CD4-positive, alpha-beta T cell treated with Interleukin-21 for 1 hour (primary cell): ENCODE measurements around the gene CTRB1.
"Not testable (repeated sequence)": the region's sequence is repeated elsewhere in the genome, so short reads cannot be mapped to it uniquely, and the experiment has no call there.

ENCODE experiments used
- DNase-seq: peaks from one replicate; pipeline ENCODE4 v3.0.0-alpha.2; 2020

The CTRB1 gene

DNA sequence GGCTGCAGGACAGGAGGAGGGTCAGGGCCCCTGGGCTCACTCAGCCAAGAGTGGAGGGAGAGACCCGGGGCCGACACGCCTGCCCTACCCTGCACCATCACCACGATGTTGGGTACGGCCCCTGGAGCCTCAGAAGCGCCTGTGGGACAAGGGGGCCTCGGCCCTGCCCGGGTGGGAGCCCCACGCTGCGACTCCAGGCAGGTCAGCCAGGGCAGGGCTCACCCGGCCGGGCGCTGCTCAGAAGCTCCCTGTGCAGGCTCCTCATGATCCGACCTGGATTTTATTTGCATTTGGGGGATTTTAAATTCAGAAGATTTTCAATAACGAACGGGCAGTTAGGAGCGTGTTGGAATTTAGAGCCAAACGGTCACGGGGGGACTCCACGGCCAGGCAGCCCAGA is 13.9 kb upstream of the CTRB1 start:
- not testable (repeated sequence) for DNase-seq

DNA sequence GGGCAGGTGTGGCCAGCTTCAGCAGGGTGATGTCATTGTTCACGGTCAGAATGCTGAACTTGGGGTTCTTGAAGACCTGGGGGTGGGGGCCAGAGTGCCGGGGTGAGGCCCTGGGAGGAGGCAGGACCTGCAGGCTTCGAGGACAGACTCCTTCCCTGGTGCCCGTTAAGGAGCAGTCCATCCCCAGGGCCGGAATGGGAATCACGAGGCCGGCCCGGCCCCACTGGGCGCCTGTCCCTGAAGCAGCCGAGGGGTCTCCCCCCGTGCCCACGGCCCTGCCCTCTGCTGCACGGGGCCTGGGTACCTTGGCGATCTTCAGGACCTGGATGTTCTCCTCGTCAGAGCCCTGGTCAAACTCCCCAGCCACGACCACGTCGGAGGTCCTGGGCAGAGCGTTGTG is 13.3 kb upstream of the CTRB1 start:
- DNase-seq, result not testable (repeated sequence)

DNA sequence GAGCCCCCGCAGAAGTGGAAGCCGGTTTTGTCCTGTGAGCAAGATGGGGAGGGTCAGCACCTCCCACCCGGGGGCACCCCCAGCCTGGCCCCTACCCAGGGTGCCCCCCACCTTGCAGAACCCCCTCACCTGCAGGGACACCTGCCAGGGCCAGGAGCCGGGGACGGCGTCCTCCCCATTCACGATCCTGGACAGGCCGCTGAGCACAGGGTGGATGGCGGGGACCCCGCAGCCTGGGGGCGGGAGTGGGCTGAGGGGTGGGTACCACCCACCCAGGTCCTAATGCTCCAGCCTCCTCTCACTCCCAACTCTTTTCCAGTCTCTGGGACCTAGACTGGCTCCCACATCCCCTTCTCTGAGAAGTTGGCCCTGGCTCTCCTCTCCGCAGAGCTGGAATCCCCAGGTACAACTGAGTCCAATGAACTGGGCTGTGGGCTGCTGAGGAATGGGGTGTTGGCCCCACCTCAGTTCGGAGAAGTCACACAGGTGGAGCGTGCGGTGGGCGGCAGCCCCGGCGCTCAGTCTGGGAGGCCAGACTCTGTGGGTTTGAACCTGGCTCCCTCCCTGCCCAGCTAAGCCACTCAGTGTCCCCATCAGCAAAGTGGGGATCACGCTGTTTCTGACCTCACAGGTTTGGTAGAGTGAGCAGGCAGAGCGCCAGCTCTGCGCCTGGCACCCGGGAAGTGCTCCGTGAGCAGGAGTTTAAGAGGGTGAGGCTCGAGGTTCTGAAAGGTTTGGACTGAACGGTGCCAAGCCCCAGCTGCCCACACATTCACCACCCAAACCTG is 12.6 kb upstream of the CTRB1 start:
- DNase-seq, result not testable (repeated sequence)

DNA sequence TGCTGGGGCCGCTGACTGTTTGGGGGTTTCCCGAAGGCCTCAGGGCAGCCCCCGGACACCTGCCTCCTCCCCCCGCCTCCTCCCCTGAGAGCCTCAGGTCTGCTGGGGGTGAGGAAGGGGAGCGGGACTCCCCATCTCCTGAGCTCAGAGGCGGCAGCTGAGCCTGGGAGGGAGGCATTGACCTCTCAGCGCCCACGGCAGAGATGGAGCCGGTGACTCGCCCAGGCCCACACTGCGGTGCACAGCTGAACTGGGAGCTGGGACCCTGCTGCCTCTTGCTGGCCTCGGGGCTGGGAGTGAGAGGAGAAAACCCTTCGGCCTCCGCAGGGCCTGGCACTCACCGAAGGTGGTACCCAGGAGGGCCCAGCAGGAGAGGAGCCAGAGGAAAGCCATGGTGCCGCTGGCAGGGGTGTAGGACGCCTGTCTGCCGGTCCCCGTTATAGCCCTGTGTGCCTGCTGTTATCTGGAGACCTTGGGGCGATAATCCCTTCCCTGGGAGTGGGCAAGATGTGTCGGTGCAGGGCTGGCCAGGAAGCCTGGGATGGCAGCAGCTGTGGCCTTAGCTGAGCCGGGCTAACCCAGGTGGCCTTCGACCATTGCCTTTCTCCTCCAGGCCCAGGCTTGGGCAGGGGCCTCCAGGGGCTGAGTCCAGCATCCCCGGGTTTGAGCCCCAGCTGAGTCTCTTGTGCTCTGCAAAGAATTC is 11.9 kb upstream of the CTRB1 start, which contains the start of gene CTRB2:
TSS of gene CTRB2 (minus strand) at position 413 of the 703 bp plus-strand sequence. CDS start at position 393, 20 bp downstream.
- no peak for DNase-seq

DNA sequence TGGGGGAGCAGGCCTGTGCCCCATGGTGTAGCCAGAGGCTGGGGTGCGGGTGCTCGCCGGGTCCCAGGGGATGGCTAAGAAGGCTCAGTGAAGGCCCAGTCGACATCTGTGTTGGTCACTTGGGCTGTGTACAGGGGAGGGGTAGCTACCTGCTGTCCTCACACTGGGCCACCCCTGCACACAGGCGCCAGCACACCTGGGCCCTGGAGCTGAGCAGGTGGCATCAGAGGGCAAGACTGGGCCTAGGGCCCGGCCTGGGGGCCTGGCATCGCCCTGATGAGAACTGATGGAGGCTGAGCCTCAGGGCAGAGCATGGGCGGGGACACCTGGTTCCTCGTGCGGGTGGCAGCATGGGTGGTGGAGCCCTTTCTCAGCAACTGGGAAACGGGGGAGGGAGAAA is 11.0 kb upstream of the CTRB1 start:
- DNase-seq, result no peak

DNA sequence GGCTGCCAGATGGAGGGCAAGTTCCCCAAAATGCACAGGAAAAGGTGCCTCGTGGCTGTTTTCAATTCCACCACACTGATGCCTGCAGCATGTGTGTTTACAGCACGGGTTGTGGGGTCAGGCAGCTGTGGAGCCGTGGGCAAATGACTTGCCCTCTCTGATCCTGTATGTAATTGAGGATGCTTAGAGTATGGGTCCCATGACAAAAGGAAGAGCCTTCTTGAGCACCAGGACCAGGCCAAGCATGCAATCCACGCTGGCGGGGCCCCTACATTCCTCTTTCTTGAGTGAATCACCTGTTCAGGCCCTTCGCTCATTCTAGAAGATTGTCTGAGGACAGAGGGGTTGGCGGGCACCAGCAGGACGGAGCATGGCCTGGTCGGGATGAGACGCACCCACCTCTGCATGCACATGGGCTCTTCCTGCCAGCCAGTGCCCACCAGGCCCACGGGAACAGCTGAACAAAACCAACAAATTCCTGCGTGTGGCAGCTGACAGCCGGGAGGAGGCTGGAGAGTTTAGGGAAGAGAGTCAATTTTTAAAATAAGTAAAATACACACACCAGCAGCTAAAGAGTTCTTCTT is 10.5 kb upstream of the CTRB1 start:
- no peak for DNase-seq

DNA sequence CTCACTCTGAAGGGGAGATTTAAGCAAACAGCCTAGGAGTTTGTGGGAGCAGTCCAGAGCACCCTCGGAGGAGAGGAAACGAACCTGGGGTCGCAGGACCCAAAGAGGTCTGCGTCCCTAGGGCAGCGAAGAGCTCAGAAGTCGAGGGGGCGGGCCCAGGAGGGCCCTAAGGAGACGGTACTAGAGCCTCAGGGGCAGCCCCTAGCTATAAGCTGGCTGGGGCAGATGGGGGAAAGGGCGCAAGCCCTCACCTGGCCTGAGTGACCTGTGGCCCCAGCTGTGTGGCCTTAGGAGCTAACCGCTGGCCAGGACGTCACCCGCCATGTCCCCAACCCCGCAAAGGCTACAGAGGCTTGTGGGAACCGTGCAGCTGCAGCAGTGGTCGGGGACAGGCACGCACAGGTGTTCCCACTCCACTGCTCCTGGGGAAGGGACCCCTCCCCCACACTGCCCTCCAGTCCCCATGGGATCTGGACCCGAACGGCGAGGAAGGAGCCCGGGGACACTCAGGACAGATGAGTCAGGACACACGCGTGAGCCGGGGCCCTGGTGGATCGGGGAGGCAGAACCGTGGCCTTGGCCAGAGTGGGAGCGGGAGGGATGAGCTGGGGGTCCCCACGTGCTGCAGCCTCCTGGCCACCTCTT is 9.8 kb upstream of the CTRB1 start:
- no peak for DNase-seq

DNA sequence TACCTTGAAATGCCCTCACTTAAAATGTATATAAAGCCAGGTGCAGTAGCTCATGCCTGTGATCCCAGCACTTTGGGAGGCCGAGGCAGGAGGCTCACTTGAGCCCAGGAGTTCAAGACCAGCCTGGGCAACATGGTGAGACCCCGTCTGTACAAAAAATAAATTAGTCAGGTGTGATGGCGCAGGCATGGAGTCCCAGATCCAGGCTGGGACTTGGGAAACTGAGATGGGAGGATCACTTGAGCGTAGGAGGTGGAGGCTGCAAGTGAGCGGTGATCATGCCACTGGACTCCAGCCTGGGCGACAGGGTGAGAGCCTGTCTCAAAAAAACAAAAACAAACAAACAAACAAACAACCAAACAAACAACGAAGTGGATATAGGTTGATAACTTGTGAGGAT is 9.3 kb upstream of the CTRB1 start:
- DNase-seq, result not testable (repeated sequence)

DNA sequence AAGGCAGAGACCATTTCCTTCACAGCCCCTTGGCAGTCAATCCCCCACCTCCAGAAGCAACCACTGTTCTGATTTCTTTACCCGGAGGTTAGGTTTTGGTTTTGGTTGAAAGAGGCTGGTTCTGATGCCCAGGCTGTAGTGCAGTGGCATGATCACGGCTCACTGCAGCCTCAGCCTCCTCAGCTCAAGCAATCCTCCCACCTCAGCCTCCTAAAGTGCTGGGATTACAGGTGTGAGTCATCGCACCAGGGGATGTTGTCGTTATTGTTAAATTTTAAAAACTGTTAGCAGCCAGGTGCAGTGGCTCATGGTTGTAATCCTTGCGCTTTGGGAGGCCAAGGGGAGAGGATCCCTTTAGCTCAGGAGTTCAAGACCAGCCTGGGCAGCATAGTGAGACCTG is 8.8 kb upstream of the CTRB1 start:
- DNase-seq, result no peak

DNA sequence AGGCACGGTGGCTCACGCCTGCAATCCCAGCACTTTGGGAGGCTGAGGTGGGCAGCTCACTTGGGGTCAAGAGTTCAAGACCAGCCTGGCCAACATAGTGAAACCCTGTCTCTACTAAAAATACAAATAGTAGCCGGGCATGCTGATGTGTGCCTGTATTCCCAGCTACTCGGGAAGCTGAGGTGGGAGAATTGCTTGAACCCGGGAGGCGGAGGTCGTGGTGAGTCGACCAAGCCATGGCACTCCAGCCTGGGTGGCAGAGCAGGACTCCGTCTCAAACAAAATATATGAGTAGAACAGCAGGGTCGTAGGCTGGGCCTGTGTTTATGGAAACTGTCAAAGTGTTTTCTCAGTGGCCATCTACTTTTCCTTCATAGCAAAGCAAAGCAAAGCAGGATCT is 7.5 kb upstream of the CTRB1 start:
- DNase-seq, result not testable (repeated sequence)

DNA sequence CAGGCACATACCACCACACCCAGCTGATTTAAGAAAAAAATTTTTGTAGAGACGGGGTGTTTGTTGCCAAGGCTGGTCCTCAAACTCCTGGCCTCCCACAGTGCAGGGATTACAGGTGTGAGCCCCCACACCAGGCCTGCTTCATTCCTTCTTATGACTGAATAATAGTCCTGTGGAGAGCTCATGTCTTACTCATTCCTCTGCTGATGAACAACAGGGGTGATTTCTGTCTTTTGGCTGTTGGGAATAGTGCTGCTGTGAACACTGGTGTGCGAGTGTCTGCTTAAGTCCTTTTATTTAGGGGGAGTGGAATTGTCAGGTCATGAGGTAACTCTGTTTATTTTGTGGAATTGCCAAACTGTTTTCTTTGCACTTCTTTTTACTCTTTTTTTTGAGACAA is 2.7 kb upstream of the CTRB1 start:
- no peak for DNase-seq

DNA sequence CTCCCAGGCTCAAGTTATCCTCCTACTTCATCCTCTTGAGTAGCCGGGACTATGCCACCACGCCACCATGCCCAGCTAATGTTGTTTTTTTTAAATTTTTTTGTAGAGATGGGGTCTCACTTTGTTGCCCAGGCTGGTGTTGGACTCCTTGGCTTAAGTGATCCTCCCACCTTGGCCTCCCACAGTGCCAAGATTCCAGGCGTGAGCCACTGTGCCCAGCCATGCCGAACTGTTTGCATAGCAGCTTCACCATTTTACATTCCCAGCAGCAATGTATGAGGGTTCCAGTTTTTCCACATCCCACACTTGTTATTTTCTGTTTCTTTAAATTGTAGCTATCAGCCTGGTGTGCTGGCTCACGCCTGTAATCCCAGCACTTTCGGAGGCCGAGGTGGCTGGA is 2.2 kb upstream of the CTRB1 start:
- DNase-seq, result no peak

DNA sequence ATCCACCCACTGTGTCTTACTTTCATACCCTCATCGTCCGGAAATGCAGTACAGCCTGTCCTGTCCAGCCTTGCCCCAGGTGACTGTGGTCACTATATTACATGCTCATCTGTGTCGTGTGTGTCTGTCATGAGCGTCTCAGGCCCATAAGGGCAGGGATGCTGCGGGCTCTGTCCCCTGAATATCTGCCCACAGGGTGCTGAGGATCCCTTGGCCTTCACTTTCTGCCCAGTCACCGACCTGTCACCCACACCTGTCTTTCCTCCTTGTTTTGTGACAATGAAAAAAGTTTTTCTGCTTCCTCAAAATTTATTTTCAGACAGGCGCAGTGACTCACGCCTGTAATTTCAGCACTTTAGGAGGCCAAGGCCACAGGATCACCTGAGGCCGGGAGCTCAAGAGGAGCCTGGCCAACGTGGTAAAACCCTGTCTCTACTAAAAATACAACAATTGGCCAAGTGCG is 1.4 kb upstream of the CTRB1 start:
- no peak for DNase-seq

DNA sequence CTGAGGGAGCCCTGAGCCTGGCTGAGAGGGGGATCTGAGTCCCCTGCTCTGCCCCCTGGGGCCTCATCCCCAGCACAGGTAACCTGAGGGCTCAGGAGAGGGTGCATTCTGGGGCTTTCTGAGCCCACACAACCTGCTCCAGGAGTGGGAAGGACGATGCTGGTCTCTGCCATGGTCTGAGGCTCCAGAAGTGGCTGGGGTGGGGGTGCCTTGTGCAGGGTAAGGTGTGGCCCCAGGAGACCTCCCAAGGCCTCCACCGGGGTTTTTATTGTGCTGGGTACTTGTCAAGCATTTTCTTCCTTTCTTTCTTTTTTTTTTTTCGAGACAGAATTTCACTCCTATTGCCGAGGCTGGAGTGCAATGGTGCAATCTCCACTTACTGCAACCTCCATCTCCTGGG is 300 bp downstream of the CTRB1 start:
- no peak for DNase-seq

DNA sequence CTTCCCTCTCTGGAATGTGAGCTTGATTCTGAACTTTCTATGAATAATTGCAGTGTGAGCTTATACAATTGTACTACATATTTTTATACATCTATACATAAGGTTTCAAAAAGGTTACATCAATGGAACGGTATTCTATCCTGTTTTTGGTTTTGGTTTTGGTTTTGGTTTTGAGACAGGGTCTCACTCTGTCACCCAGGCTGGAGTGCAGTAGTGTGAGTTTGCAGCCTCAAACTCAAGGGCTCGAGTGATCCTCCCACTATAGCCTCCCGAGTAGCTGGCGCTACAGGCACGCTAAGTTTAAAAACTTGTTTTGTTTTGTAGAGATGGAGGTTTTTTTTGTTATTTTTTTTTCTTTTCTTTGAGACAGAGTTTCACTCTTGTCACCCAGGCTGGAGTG is 1.1 kb downstream of the CTRB1 start:
- peak; percentile 30 for DNase-seq

DNA sequence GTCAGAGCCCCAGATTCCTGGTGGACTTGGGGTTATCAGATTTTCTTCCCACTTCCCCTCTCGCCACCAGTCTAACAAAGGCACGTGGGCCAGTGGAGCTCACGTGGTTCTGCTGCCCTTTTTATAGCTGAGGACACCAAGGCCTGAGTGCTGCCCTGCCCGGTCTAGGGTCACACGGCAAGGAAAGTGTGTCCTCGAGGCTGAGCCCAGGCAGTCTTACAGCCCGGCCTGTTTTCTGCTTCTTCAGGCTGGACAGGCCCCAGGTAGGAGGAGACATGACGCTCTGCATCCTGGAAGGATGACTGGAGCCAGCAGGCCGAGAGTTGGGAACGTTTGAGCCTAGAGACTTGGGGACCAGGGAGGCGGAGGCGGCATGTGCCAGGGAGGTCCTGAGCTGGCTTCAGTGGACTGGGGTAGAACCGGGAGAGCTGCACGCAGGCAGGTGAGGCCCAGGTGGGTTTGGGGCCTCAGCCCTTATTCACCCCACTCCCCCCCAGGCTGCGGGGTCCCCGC is 3.5 kb downstream of the CTRB1 start:
- DNase-seq, result no peak

DNA sequence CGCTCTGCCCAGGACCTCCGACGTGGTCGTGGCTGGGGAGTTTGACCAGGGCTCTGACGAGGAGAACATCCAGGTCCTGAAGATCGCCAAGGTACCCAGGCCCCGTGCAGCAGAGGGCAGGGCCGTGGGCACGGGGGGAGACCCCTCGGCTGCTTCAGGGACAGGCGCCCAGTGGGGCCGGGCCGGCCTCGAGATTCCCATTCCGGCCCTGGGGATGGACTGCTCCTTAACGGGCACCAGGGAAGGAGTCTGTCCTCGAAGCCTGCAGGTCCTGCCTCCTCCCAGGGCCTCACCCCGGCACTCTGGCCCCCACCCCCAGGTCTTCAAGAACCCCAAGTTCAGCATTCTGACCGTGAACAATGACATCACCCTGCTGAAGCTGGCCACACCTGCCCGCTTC is 4.3 kb downstream of the CTRB1 start:
- DNase-seq, result not testable (repeated sequence)

DNA sequence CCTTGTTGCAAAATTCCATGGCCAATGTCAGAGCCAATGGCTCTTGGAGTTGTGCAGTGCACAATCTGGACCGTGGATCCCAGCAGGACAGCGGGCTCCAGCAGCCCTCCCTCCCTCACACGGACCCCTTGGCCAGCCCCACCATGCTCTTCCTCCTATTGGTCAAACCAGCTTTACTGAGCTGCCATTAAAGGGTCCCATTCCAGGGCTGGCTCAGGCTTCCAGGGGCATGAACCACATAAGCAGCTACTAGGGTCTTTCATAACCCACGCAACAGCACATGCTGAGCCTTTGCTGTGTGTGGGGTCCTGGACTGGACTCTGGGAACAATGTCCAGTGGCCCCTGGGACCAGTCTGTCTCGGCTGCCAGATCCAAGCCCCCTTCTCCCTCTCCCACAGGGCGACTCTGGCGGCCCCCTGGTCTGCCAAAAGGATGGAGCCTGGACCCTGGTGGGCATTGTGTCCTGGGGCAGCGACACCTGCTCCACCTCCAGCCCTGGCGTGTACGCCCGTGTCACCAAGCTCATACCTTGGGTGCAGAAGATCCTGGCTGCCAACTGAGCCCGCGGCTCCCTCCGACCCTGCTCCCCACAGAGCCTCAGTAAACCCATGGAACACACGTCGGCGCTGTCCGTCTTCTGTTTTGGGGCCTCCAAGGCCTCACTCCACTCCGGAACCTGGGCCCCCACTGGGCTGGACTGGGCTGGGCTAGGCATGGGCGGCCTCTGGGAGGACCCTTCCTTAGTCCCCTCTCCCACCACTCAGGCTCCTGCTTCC is 5.7 kb downstream of the CTRB1 start:
- no peak for DNase-seq

DNA sequence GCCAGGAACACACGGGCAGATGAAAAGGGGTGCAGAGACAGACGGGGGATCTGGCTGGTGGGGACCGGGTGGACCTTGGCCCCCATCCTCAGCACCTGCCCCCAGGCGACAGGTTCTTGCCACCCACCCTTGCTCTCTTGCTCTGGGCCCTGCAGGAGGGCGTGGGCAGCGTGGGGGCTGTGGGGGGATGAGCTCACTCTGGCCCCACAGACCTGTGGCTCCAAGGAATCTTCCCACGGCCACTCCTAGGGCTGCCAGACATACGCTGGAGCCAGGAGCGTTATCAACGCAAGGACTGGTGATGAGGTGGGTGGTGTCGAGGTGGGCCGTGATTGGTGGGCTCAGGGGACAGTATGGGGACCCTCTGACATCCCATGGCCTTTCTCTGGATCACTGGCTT is 6.3 kb downstream of the CTRB1 start:
- no peak for DNase-seq

DNA sequence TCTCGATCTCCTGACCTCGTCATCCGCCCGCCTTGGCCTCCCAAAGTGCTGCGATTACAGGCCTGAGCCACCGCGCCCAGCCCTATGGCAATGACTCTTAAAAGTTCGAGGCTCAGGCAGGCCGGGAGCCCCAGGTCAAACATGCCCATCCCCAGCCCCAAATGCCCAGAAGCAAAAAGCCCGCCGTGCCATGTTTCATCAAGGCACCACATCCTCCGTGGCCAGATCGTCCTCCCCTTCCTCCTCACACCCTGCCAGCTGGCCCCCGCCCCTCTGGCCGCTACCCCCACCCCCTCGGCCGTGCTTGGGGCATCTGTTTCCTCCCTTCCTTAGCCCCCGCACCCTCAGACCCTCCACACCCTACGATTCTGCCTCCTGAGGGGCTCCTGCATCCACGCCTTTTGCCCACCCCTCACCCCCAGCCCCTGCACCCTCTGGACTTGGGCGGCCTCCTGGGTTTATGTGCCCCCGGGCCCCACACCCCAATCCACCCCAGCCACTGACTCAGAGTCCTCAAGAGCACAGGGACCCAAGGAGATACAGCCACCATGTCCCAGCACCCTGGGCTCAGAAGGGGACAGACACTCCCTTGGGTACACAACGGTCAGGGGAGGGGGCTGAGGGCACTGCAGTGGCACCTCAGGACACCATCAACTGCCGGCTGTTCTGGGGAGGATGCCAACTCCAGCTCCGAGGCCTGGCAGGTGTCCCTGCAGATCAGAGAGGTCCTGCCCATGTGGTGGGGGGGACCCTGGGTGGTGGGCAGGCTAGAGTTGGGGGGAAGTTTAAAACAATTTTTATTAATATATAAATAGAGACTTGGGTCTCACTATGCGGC is 7.1 kb downstream of the CTRB1 start:
- no peak for DNase-seq
